GM18867 (cell line): ENCODE data around the gene CBX4.

ENCODE experiments used
- ATAC-seq: cut with Tn5 transposase; IDR thresholded peaks from one replicate; pipeline ENCODE4 v1.9.1; 2021; ENCODE audit warnings: mild to moderate bottlenecking, moderate library complexity; ENCODE audit not compliant: unreplicated experiment

The CBX4 gene

GRCh38 chr17:79814127-79814973 lies 24.9 kb downstream of the CBX4 start:
- no peak for ATAC-seq

- no peak for ATAC-seq
Measured at GRCh38 chr17:79813297-79814126, 25.7 kb downstream of the CBX4 start.

DNA sequence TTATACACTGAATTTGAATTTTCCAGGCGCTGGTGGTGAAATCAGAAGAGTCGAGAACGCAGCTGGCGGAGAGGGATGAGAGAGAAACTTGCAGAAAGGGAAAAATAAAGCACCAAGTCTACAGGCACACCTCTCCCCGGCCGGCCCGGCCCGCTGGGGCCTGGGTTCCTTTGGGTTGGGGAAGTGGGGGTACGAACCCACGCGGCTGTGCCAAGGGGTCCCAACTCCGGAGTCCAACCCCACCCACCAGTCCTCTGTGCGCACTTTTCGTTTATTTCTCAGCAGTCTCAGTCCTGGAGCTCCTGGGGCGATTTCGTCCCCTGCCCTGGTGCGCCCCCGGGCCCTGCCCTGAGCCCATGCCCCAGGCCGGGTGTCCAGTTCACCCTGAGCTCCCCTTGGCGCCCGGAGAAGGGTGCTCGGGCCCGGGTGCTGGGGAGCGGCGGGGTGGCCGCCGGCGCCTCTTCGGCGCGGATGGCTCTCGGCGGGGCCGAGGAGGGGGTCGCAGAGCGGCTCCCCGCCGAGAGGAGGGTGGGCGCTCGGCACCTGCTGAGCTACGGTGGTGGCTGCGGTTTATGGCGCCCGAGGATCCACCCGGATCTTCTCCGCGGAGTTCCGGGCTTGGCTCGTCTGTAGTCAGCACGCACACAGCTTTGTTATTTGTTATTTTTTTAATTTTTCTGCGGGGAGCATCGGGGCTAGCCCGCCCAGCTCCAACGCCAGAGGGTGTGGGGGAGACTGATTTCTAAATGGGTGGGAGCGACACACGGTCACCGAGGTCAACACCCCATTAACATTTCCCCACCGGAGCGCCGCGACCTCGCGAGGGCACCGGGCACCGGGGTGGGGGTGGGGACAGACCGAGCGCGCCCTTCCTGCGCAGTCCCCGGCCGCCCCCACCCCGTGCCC lies 26.6 kb downstream of the CBX4 start:
- no peak for ATAC-seq

DNA sequence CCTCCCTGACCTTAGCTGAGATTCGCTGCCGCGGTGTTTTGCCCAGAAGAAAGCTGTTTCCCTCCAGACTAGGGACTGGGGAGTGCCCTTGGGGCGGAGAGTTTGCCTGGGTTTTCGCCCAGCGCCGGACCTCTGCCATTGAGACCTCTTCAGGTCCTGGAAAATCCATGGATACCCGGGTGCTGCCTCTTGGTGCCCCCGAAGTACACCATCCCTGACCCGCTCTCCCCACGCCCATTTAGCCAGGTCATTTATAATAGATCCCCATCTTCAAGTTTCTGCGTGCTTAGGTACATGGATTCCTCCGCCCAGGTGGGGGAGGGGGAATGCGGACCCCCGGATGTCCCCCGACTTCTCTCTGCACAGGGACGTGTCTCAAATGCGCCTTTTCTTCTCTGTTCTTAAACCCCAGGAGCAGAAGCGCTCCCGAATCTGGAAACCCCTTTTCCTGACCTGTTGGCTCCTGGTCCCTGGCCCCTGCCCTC lies 27.3 kb downstream of the CBX4 start:
- ATAC-seq: no peak

- no peak for ATAC-seq
Measured at GRCh38 chr17:79811011-79811867, 28.0 kb downstream of the CBX4 start.

- peak; percentile 84 for ATAC-seq
Measured at GRCh38 chr17:79810130-79811010, 28.9 kb downstream of the CBX4 start.

DNA sequence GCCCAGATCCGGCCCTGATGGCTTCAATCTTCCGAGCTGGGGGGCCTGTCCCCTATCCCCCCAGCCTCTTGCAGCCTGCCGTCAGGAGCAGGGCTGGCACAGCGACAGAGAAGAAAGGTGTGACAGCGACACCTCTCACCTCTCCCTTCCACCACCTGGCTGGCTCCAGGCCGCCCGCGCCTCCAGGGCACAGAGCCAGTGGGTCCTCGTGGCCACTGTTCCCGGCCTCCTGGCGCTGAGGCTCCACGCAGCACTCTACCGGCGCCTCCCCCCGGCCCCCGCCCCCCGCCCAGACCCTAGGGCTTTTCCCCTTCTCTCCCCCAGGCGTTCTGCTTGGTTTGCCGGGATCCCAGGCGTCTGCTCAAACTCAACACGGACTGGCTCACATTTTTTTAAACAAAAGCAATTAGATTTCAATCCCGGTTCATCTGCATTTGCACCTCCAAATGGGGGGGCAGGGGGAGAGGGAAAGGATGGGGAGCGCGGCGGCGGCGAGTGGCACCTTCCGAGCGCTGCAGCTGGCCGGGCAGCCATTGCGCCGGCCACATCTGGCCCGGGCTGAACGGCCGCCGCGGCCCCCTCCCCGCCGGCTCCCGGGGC lies 29.6 kb downstream of the CBX4 start:
- no peak for ATAC-seq

GRCh38 chr17:79808763-79809529 lies 30.3 kb downstream of the CBX4 start:
- ATAC-seq: no peak

- no peak for ATAC-seq
Measured at GRCh38 chr17:79806863-79807720, 32.1 kb downstream of the CBX4 start.

DNA sequence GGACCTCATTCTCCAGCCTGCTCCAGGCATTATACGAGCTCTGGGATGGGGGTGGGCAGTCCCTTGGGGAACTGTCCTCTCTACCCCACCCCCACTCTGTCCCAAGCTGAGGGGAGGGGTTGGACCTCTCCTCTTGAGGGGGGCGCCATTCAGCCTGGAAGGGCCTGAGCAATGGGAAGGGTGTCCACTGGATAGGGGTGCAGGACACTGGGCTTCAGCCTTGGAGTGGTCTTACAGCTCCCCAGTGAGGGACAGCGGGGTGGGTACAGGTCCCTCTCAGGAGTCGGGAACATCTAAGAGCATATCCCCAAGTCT lies 32.8 kb downstream of the CBX4 start:
- no peak for ATAC-seq

DNA sequence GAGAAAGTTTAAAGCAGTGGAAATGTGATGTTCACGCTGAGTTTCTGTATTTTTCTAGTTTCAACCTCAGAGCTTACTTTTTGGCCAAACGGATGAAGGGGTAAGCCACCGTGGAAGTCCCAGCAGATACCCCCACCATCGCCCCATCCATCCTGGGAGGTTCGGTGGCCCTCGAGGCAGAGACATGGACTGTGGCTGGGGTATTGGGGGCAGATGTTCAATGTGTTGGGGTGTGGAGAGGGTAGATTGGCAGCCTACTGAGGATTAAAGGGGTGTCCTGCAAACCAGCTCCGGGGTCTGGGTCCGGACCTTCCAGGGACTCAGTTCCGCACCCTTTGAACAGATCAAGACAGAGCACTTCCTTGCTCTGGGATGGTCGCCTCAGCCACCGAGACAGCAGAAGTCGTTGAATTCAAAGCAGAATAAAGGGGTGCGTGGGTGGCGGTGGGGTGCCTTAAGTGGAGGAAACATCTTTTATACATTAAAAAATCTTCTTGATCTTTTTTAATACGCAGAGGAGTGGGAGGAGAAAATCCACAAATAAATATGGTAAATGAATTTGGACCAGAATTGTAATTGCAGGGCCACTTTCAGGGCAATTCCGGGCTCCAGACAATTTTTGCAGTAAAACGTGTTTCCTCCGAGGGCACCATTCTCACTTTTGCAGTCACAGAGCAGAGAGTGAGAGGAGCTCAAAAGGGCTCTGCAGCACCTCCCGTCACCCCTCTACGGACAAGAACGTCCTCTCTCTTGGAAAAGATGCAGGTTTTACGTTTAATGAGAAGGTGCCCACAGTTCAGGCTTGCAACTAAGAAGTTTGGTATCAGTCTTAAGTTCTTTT lies 34.2 kb downstream of the CBX4 start:
- ATAC-seq: no peak

GRCh38 chr17:79803997-79804855 lies 35.0 kb downstream of the CBX4 start:
- peak; percentile 59 for ATAC-seq

- no peak for ATAC-seq
Measured at GRCh38 chr17:79803421-79803996, 35.7 kb downstream of the CBX4 start.

GRCh38 chr17:79802736-79803420 lies 36.4 kb downstream of the CBX4 start:
- no peak for ATAC-seq
